Measurements from ENCODE around the gene UBR1. TPM values are rescaled to one million over a fixed set of nuclear protein-coding genes. Genes with fewer than 3 reads are reported as not detected.
"Not testable (repeated sequence)": the region's sequence is repeated elsewhere in the genome, so short reads cannot be mapped to it uniquely, and the experiment has no call there.

Gene UBR1
- total RNA-seq, 1 donor from 2014 or later, result 33.2 TPM

DNA sequence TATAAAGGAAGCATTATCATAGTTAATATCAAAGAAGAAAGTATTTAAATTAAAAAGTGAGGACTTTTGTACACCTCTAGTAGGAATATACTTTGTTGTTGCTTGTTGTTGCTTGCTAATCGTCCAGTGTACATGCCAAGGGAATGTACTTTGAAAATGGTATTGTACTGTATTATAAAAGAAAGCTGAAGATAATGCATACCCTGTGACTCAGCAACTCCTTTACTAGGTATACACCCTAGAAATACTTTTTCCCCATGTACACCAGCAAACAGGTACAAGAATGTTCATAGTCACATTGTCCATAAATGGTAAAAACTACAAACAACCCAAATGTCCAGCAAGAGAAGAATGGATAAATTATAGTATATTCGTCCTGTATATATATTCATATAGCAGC lies 197.3 kb downstream of the UBR1 start:
- Mint-ChIP-seq H3K27ac (no peak overlapping the region), H3K4me1 (no peaks in the 10 kb centered on the region), H3K4me3 (no peak overlapping the region), H3K9me3 (peaks cover under 1% of the 10 kb centered on the region), H3K36me3 (peaks cover 6% of the 10 kb centered on the region), H3K27me3 (ENCODE audit: insufficient read depth, low read depth) (peaks cover 3% of the 10 kb centered on the region)
- no peak overlapping the region for H3K27ac ChIP-seq
- no peaks in the 10 kb centered on the region for H3K4me1 ChIP-seq
- no peaks in the 10 kb centered on the region for H3F3A ChIP-seq (ENCODE audit: low read depth)
- no peak for DNase-seq (ENCODE audit: low spot score)
- no peaks in the 10 kb centered on the region for H3K27me3 ChIP-seq
- no peak overlapping the region for H3K4me3 ChIP-seq
- TF ChIP-seq, protein P1, sequence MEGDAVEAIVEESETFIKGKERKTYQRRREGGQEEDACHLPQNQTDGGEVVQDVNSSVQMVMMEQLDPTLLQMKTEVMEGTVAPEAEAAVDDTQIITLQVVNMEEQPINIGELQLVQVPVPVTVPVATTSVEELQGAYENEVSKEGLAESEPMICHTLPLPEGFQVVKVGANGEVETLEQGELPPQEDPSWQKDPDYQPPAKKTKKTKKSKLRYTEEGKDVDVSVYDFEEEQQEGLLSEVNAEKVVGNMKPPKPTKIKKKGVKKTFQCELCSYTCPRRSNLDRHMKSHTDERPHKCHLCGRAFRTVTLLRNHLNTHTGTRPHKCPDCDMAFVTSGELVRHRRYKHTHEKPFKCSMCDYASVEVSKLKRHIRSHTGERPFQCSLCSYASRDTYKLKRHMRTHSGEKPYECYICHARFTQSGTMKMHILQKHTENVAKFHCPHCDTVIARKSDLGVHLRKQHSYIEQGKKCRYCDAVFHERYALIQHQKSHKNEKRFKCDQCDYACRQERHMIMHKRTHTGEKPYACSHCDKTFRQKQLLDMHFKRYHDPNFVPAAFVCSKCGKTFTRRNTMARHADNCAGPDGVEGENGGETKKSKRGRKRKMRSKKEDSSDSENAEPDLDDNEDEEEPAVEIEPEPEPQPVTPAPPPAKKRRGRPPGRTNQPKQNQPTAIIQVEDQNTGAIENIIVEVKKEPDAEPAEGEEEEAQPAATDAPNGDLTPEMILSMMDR (IDR thresholded peaks at IDR 0.05), result no peak
- TF ChIP-seq EZH2phosphoT487 (IDR thresholded peaks at IDR 0.05) (no peak), EZH2 (IDR thresholded peaks at IDR 0.05) (no peak)
- H4K20me1 ChIP-seq (ENCODE audit: low read depth), result peaks cover 37% of the 10 kb centered on the region
- no peak overlapping the region for H3K4me2 ChIP-seq
- no peak overlapping the region for H3K9ac ChIP-seq
- no peaks in the 10 kb centered on the region for H3K9me3 ChIP-seq (ENCODE audit: low read depth)
- H2AFZ ChIP-seq (replicated peaks), result no peak overlapping the region
- H3K79me2 ChIP-seq (ENCODE audit: low read depth), result peaks cover 84% of the 10 kb centered on the region
- H3K36me3 ChIP-seq, result no peaks in the 10 kb centered on the region

DNA sequence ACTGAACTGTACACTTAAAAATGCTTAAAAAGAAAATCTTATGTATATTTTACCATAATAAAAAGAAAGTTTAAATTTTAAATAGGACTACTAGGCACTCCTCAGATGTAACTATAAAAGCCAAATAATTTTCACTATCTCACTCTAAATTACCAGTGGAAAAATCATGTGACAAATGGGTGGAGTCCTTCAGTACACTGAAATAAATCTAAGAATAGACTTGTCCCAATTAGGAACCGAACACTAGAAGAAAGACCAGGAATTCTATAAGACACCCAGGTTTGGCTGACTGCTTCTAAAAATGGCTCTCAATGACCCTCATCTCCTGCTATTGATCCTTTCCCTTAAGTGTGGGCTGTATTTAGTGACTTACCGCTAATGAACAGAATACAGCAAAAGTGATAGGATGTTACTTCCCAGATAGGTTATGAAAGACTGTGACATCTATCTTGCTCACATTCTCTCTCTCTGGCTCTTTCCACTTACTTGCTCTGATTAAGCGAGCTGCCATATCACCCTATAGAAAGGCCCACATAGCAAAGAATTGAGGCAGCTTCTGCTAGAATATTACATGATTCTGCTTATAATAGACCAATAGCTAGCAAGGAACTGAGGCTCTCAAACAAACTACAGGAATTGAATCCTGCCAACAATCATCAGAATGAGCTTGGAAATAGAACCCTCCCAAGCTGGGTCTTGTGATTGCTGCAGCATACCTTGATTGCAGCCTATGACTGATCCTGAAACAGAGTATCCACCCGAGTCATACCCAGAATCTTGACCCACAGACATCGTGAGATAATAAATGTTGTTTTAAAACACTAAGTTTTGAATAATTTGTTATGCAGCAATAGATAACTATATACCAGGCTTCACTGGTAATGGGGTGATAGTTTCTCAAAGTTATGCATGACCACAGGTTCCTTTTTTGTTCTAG lies 202.2 kb downstream of the UBR1 start:
- Histone ChIP-seq H3K79me2 (ENCODE audit: low read depth) (peaks cover 82% of the 10 kb centered on the region), H3K4me2 (no peak overlapping the region), H3K9me3 (ENCODE audit: low read depth) (no peaks in the 10 kb centered on the region), H3F3A (ENCODE audit: low read depth) (no peaks in the 10 kb centered on the region), H3K36me3 (no peaks in the 10 kb centered on the region), H2AFZ (replicated peaks) (no peak overlapping the region), H3K27me3 (no peaks in the 10 kb centered on the region), H3K4me3 (no peak overlapping the region), H3K27ac (no peak overlapping the region), H3K4me1 (no peaks in the 10 kb centered on the region), H4K20me1 (ENCODE audit: low read depth) (peaks cover 25% of the 10 kb centered on the region), H3K9ac (no peak overlapping the region)
- no peak for DNase-seq (ENCODE audit: low spot score)
- TF ChIP-seq, protein P1 (IDR thresholded peaks at IDR 0.05), result no peak
- no peak for TF ChIP-seq EZH2phosphoT487 (IDR thresholded peaks at IDR 0.05)
- no peak for TF ChIP-seq EZH2 (IDR thresholded peaks at IDR 0.05)
- H3K9me3 Mint-ChIP-seq, result no peaks in the 10 kb centered on the region
- no peak overlapping the region for H3K27ac Mint-ChIP-seq
- H3K4me1 Mint-ChIP-seq, result no peaks in the 10 kb centered on the region
- H3K27me3 Mint-ChIP-seq (ENCODE audit: insufficient read depth, low read depth), result no peaks in the 10 kb centered on the region
- no peak overlapping the region for H3K4me3 Mint-ChIP-seq
- H3K36me3 Mint-ChIP-seq, result peaks cover 8% of the 10 kb centered on the region

DNA sequence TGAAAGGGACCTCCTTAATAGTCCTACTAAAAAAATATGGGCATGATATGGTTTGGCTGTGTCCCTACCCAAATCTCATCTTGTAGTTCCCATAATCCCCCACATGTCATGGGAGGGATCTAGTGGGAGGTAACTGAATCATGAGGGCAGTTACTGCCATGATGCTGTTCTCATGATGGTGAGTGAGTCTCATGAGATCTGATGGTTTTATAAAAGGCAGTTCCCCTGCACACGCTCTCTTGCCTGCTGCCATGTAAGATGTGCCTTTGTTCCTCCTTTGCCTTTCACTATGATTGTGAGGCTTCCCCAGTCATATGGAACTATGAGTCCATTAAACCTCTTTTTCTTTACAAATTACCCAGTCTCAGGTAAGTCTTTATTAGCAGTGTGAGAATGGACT lies 211.9 kb downstream of the UBR1 start:
- H3K79me2 ChIP-seq (ENCODE audit: low read depth), result peaks cover 66% of the 10 kb centered on the region
- peaks cover 13% of the 10 kb centered on the region for H3K36me3 Mint-ChIP-seq
- H3K9ac ChIP-seq, result not testable (repeated sequence)

More for the DNA sequence above, 211.9 kb downstream of the UBR1 start:
- H3K27me3 Mint-ChIP-seq (ENCODE audit: insufficient read depth, low read depth); H3K36me3 ChIP-seq; H3K4me3 ChIP-seq; H3K27ac Mint-ChIP-seq; H2AFZ ChIP-seq (replicated peaks); H3K4me1 Mint-ChIP-seq; DNase-seq (ENCODE audit: low spot score); H3K4me2 ChIP-seq; H3F3A ChIP-seq (ENCODE audit: low read depth); H3K27ac ChIP-seq; H4K20me1 ChIP-seq (ENCODE audit: low read depth); H3K9me3 ChIP-seq (ENCODE audit: low read depth); H3K4me1 ChIP-seq; H3K4me3 Mint-ChIP-seq; H3K27me3 ChIP-seq: not testable (repeated sequence)
- peaks cover 24% of the 10 kb centered on the region for H3K9me3 Mint-ChIP-seq

Small RNA genes lying within 50 kb of the gene (small RNA-seq; reads per million reads assigned to genes)
- gene AC068724.2, result not detected

Other genes with a start within 250 kb of the UBR1 start
- 26.5 and 32.4 TPM in 2 replicates for gene TTBK2, start 185.3 kb downstream of the UBR1 start, total RNA-seq (ENCODE audit: low replicate concordance)
- gene TMEM62, start 27.5 kb upstream of the UBR1 start, total RNA-seq (ENCODE audit: low replicate concordance), result 6.9 and 11.9 TPM in 2 replicates
- 43.1 and 44.3 TPM in 2 replicates for gene CCNDBP1, start 79.4 kb upstream of the UBR1 start, total RNA-seq (ENCODE audit: low replicate concordance)
- not detected in 2 replicates for gene EPB42, start 115.0 kb upstream of the UBR1 start, total RNA-seq (ENCODE audit: low replicate concordance)
- not detected in 2 replicates for gene TGM5, start 160.9 kb upstream of the UBR1 start, total RNA-seq (ENCODE audit: low replicate concordance)
- gene TGM7, start 196.2 kb upstream of the UBR1 start, total RNA-seq (ENCODE audit: low replicate concordance), result not detected in 2 replicates
- gene LCMT2, start 224.5 kb upstream of the UBR1 start, total RNA-seq (ENCODE audit: low replicate concordance), result 14.2 and 14.6 TPM in 2 replicates